SH-SY5Y (cell line): ENCODE results near the gene ZFP36L1.

ENCODE experiments used
- GATA2 ChIP-seq: IDR thresholded peaks from 2 replicates; pipeline ENCODE4 v1.6.1; 2011; ENCODE audit warnings: mild to moderate bottlenecking, low read depth, low read length
- GATA3 ChIP-seq: IDR thresholded peaks from 2 replicates; pipeline ENCODE4 v1.6.1; 2011; ENCODE audit warnings: low read depth, mild to moderate bottlenecking, low read length, moderate library complexity

DNA sequence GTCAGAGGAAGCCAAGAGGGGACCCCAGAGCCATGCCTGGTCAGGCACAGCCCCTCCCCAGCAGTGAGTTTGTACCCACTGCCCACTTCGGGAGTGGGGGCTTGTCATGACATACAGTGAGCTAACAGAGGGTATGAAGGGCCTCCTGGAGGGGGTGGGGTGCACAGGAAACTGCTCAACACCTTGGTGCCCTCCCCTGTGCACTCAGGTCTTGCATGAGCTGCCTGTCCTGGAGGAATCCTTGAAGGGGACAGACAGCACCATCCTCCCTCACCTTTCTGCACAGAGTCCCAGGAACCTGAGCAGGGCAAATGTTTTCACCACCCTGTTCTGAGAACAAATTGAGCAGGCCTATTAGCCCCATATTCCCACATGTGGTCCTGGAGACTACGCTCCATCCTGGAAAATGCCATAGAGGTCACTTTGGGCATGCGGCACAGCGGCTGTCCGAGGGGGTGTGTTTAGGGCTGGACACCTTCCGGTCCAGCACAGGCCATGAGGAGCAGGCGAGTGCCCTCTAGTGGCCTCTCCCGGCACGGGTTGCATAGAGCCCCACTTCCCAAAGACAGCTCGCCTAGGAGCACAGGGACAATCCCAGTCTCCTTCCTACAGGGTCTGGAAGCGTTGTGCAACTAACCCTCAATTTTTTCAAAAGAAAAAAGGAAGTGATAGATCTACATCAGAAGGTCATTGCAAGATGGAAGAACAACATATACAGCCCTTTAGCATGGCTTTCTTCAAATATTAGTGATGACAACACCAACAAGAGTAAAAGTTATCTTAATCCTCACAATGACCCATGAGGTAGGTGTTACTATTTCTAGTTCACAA lies 31.9 kb upstream of the ZFP36L1 start:
- TF ChIP-seq GATA2: no peak
- TF ChIP-seq GATA3: no peak
